Stomach (tissue), 9 donors: ENCODE results near the gene RNASEH2B. TPM values are rescaled to one million over a fixed set of nuclear protein-coding genes. Genes with fewer than 3 reads are reported as not detected.

Source experiments
- DNase-seq, 2 donors: peaks; one replicate each; pipeline versions ENCODE4 v3.0.0 to v3.0.0-alpha.2; 2013 to 2019
- H3K27ac ChIP-seq, 5 donors: fragments of 200-600 bp in 4 of 5; sonication (generic) in 4 of 5; one replicate each; pipeline ENCODE4 v1.5.1; 2013 to 2019; ENCODE audit warnings: mild to moderate bottlenecking in 1 of 5, moderate library complexity in 1 of 5
- H3K27me3 ChIP-seq, 3 donors: fragments of 200-600 bp; sonication (generic); one replicate each; pipeline ENCODE4 v1.5.1; 2017 to 2019; ENCODE audit warnings: mixed run types in 1 of 3
- H3K36me3 ChIP-seq, 4 donors: fragments of 200-600 bp; sonication (generic); 1 replicate in 3 of 4; 2 replicates in 1 of 4; pipeline ENCODE4 v1.5.1; 2016 to 2019
- H3K4me1 ChIP-seq, 4 donors: fragments of 200-600 bp; sonication (generic); one replicate each; pipeline ENCODE4 v1.5.1; 2016 to 2019
- H3K4me3 ChIP-seq, 4 donors: fragments of 200-600 bp; sonication (generic) in 3 of 4; one replicate each; pipeline ENCODE4 v1.5.1; 2016 to 2019; ENCODE audit warnings: mild to moderate bottlenecking in 1 of 4
- H3K9me3 ChIP-seq, 4 donors: fragments of 200-600 bp; sonication (generic); one replicate each; pipeline ENCODE4 v1.5.1; 2016 to 2019
- CTCF ChIP-seq, 7 experiments: fragments of 450-650 bp in 4 of 7; fragments of 200-600 bp in 3 of 7; sonication (generic) in 3 of 7; IDR thresholded peaks; one replicate each; pipeline ENCODE4 v1.5.1; 2016 to 2019; ENCODE audit warnings: antibody characterized with exemption in 7 of 7, control low read depth in 2 of 7, mild to moderate bottlenecking in 1 of 7
- EP300 ChIP-seq: sonication (generic); formaldehyde crosslinking; IDR thresholded peaks from one replicate; pipeline ENCODE4 v1.6.1; 2017; ENCODE audit warnings: antibody characterized with exemption
- POLR2A ChIP-seq, 4 donors: fragments of 450-650 bp; IDR thresholded peaks; one replicate each; pipeline ENCODE4 v1.6.1; 2016; ENCODE audit warnings: antibody characterized with exemption in 4 of 4, control low read depth in 2 of 4, mild to moderate bottlenecking in 1 of 4, moderate library complexity in 1 of 4
- POLR2AphosphoS5 ChIP-seq, 3 donors: sonication (generic); formaldehyde crosslinking; IDR thresholded peaks; one replicate each; pipeline ENCODE4 v1.6.1; 2016; ENCODE audit warnings: antibody characterized with exemption in 3 of 3
- WGBS, 5 donors: extraction: QIAGEN DNeasy Blood & Tissue Kit in 3 of 5; methylation state at CpG; one replicate each; pipeline versions ENCODE4 v1.1.5 to v1.1.7; 2013 to 2018; 5-methylcytosine and 5-hydroxymethylcytosine counted together
- intact Hi-C: fragments of 100-400 bp; cut with DNase I; formaldehyde crosslinking; loops from one replicate; pipeline ENCODE4 v1.15.1; 2023; ENCODE audit warnings: low total_unique reads
- polyA plus RNA-seq, 3 donors: library from polyadenylated mRNA; stranded (reverse); fragments of 200-250 nt; gene quantifications; one replicate each; pipeline ENCODE4 v1.2.3, GENCODE V29; 2013
- total RNA-seq, 5 donors: library from RNA; depleted of rRNA; stranded (reverse); fragments of >200 nt; gene quantifications; one replicate each; pipeline versions ENCODE4 v1.1.0 to v1.2.3, GENCODE V29; 2014 to 2016
- donor health status: healthy with polysubstance abuse.
- donor health status: Bipolar disorder and iron deficiency.
- donor health status: healthy.

Gene RNASEH2B
- total and polyA plus RNA-seq, 8 donors = 43.2 to 106 (median 51.4) TPM

- H3K27me3 ChIP-seq = no peaks in the 10 kb centered on the region
- WGBS, 5 donors = 82 to 90% (median 83%) methylated on average over 3 of the region's 3 CpGs
- no peaks in the 10 kb centered on the region for H3K4me1 ChIP-seq
- peaks cover 0 to 34% (median 26%) of the 10 kb centered on the region in 4 donors for H3K36me3 ChIP-seq
- no peak for TF ChIP-seq POLR2A (IDR thresholded peaks at IDR 0.05)
- no peak for TF ChIP-seq POLR2AphosphoS5 (IDR thresholded peaks at IDR 0.05)
- peak in 1 of 2 donors; percentile 58 for DNase-seq
- H3K27ac ChIP-seq = no peak overlapping the region
- intact Hi-C loops = no loop called here
- H3K4me3 ChIP-seq = no peak overlapping the region
- H3K9me3 ChIP-seq = no peaks in the 10 kb centered on the region
These were observed 41.8 kb downstream of the RNASEH2B start for GRCh38 chr13:50951366-50951765.

- Histone ChIP-seq H3K27me3 (no peaks in the 10 kb centered on the region), H3K9me3 (no peaks in the 10 kb centered on the region), H3K4me3 (no peak overlapping the region), H3K36me3 (peaks cover 0 to 41% (median 19%) of the 10 kb centered on the region in 4 donors), H3K27ac (no peak overlapping the region), H3K4me1 (no peaks in the 10 kb centered on the region)
- intact Hi-C loops = no loop called here
- TF ChIP-seq CTCF (IDR thresholded peaks at IDR 0.05) (no peak), EP300 (no peak), POLR2AphosphoS5 (IDR thresholded peaks at IDR 0.05) (no peak), POLR2A (IDR thresholded peaks at IDR 0.05) (no peak)
- no peak for DNase-seq
- WGBS, 5 donors = 53 to 85% (median 62%) methylated on average over 4 of the region's 4 CpGs
These were observed 45.6 kb downstream of the RNASEH2B start for GRCh38 chr13:50955241-50955640.

DNA sequence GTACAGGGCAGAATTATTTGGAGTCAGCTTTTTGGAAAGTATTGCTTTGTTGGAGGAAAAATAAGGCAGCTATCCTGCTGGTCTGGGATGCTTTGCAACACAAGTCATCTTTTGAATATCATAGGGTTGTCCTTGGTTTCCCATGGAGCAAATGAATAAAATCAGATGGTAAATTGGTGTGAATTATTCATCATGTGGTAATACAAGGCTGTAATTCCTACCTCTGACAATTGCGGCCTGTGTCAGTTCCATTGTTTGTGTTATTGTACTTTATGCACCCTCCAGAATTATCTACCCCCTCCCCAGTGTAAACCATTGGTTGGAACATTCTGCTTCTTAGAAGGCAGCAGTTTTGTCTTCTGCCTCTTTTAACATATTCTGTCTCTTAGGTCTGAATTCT is 46.2 kb downstream of the RNASEH2B start:
- Histone ChIP-seq H3K36me3 (peaks cover 0 to 44% (median 16%) of the 10 kb centered on the region in 4 donors), H3K4me3 (no peak overlapping the region), H3K4me1 (no peaks in the 10 kb centered on the region), H3K27me3 (no peaks in the 10 kb centered on the region), H3K27ac (no peak overlapping the region), H3K9me3 (no peaks in the 10 kb centered on the region)
- intact Hi-C loops = no loop called here
- 91 to 100% (median 96%) methylated on average over 1 of the region's 1 CpG for WGBS, 5 donors
- no peak for DNase-seq
- TF ChIP-seq EP300 (no peak), POLR2A (IDR thresholded peaks at IDR 0.05) (no peak), CTCF (IDR thresholded peaks at IDR 0.05) (no peak), POLR2AphosphoS5 (IDR thresholded peaks at IDR 0.05) (no peak)

- Histone ChIP-seq H3K27ac (no peak overlapping the region), H3K4me1 (no peaks in the 10 kb centered on the region), H3K4me3 (no peak overlapping the region), H3K36me3 (peaks cover 0 to 41% (median 17%) of the 10 kb centered on the region in 4 donors), H3K9me3 (no peaks in the 10 kb centered on the region), H3K27me3 (no peaks in the 10 kb centered on the region)
- TF ChIP-seq EP300 (no peak), POLR2A (IDR thresholded peaks at IDR 0.05) (no peak), POLR2AphosphoS5 (IDR thresholded peaks at IDR 0.05) (no peak), CTCF (IDR thresholded peaks at IDR 0.05) (no peak)
- WGBS, 5 donors = 88 to 91% (median 90%) methylated on average over 2 of the region's 2 CpGs
- no peak for DNase-seq
- intact Hi-C loops = no loop called here
These were observed 48.0 kb downstream of the RNASEH2B start for GRCh38 chr13:50957620-50958019.

- Histone ChIP-seq H3K9me3 (no peaks in the 10 kb centered on the region), H3K4me3 (no peak overlapping the region), H3K36me3 (peaks cover 3 to 54% (median 26%) of the 10 kb centered on the region in 4 donors), H3K27me3 (no peaks in the 10 kb centered on the region), H3K4me1 (no peaks in the 10 kb centered on the region), H3K27ac (no peak overlapping the region)
- intact Hi-C loops = no loop called here
- 69 to 81% (median 76%) methylated on average over 11 of the region's 11 CpGs for WGBS, 5 donors
- TF ChIP-seq CTCF (IDR thresholded peaks at IDR 0.05) (no peak), EP300 (no peak), POLR2A (IDR thresholded peaks at IDR 0.05) (no peak), POLR2AphosphoS5 (IDR thresholded peaks at IDR 0.05) (no peak)
- peak in 1 of 2 donors; percentile 49 for DNase-seq
These were observed 60.1 kb downstream of the RNASEH2B start for GRCh38 chr13:50969691-50970090.
